ENCODE data around the gene KIAA1328. TPM values are rescaled to one million over a fixed set of nuclear protein-coding genes. Genes with fewer than 3 reads are reported as not detected.

The KIAA1328 gene
- total RNA-seq, 4 donors from 2014 or later, result 23.4 to 53.3 (median 26.8) TPM

GRCh38 chr18:37261246-37261840 is 432.4 kb downstream of the KIAA1328 start:
- no peaks in the 10 kb centered on the region for H3K4me1 ChIP-seq
- no peaks in the 10 kb centered on the region for H3K36me3 ChIP-seq
- TF ChIP-seq POLR2A (IDR thresholded peaks at IDR 0.05) (no peak), CTCF (IDR thresholded peaks at IDR 0.05) (no peak)
- WGBS, 2 donors, result 88 to 90% methylated on average over 11 of the region's 11 CpGs
- H3K27ac ChIP-seq, result no peak overlapping the region
- H3K4me3 ChIP-seq, result no peak overlapping the region
- DNase-seq (ENCODE audit: low spot score in 2 of 2), result no peak
- no peaks in the 10 kb centered on the region for H3K9me3 ChIP-seq
- H3K27me3 ChIP-seq, result peaks cover 0 to 21% of the 10 kb centered on the region in 2 donors

- peaks cover 0 to 16% of the 10 kb centered on the region in 2 donors for H3K27me3 ChIP-seq
- H3K4me3 ChIP-seq, result no peak overlapping the region
- H3K27ac ChIP-seq, result no peak overlapping the region
- DNase-seq (ENCODE audit: low spot score in 2 of 2), result no peak
- 81 to 85% methylated on average over 8 of the region's 8 CpGs for WGBS, 2 donors
- no peaks in the 10 kb centered on the region for H3K9me3 ChIP-seq
- no peaks in the 10 kb centered on the region for H3K4me1 ChIP-seq
- no peaks in the 10 kb centered on the region for H3K36me3 ChIP-seq
- TF ChIP-seq CTCF (IDR thresholded peaks at IDR 0.05) (no peak), EP300 (IDR thresholded peaks at IDR 0.05) (no peak), POLR2A (IDR thresholded peaks at IDR 0.05) (no peak)
Measured at GRCh38 chr18:37261988-37262387, 433.1 kb downstream of the KIAA1328 start.

GRCh38 chr18:37264956-37265355 is 436.0 kb downstream of the KIAA1328 start:
- 76 to 84% methylated on average over 14 of the region's 14 CpGs for WGBS, 2 donors
- Histone ChIP-seq H3K4me1 (no peaks in the 10 kb centered on the region), H3K9me3 (no peaks in the 10 kb centered on the region), H3K27me3 (no peaks in the 10 kb centered on the region), H3K27ac (no peak overlapping the region), H3K4me3 (no peak overlapping the region), H3K36me3 (no peaks in the 10 kb centered on the region)
- no peak for DNase-seq (ENCODE audit: low spot score in 2 of 2)
- TF ChIP-seq CTCF (IDR thresholded peaks at IDR 0.05) (no peak), EP300 (IDR thresholded peaks at IDR 0.05) (no peak), POLR2A (IDR thresholded peaks at IDR 0.05) (no peak)

GRCh38 chr18:37265382-37265781 is 436.5 kb downstream of the KIAA1328 start:
- Histone ChIP-seq H3K27me3 (no peaks in the 10 kb centered on the region), H3K9me3 (no peaks in the 10 kb centered on the region), H3K36me3 (no peaks in the 10 kb centered on the region), H3K27ac (no peak overlapping the region), H3K4me1 (no peaks in the 10 kb centered on the region), H3K4me3 (no peak overlapping the region)
- whole genome bisulfite sequencing, 2 donors, result 50% methylated on average over 1 of the region's 2 CpGs; no CpG with 5 or more reads in 1 of the 2 donors
- DNase-seq (ENCODE audit: low spot score in 2 of 2), result no peak
- TF ChIP-seq POLR2A (IDR thresholded peaks at IDR 0.05), result no peak
- no peak for TF ChIP-seq CTCF (IDR thresholded peaks at IDR 0.05)
- TF ChIP-seq EP300 (IDR thresholded peaks at IDR 0.05), result no peak

GRCh38 chr18:37266290-37266689 is 437.4 kb downstream of the KIAA1328 start:
- Histone ChIP-seq H3K9me3 (no peaks in the 10 kb centered on the region), H3K4me3 (no peak overlapping the region), H3K27me3 (no peaks in the 10 kb centered on the region), H3K27ac (no peak overlapping the region), H3K4me1 (no peaks in the 10 kb centered on the region), H3K36me3 (no peaks in the 10 kb centered on the region)
- no peak for TF ChIP-seq EP300 (IDR thresholded peaks at IDR 0.05)
- no peak for TF ChIP-seq CTCF (IDR thresholded peaks at IDR 0.05)
- TF ChIP-seq POLR2A (IDR thresholded peaks at IDR 0.05), result no peak
- DNase-seq (ENCODE audit: low spot score in 2 of 2), result no peak
- 19 to 20% methylated on average over 13 of the region's 13 CpGs for WGBS, 2 donors

Measured in tibial nerve (tissue), 4 donors.